B cell (primary cell): ENCODE data around the gene VAMP7. TPM values are rescaled to one million over a fixed set of nuclear protein-coding genes. Genes with fewer than 3 reads are reported as not detected.
A peak's percentile ranks its signal among the peaks of the same experiment; 100 is the strongest.

ENCODE experiments used
- ATAC-seq: fragments of 200-7000 bp; cut with Tn5 transposase; one replicate; pipeline ENCODE4 v1.10.0; 2021; ENCODE audit warnings: low read depth, mild to moderate bottlenecking, moderate number of reproducible peaks, moderate library complexity
- CTCF ChIA-PET: fragments of 350-600 bp; sonication (Branson Sonifier 250); formaldehyde crosslinking; loops from one replicate; lab custom pipeline; 2021; ENCODE audit warnings: antibody characterized with exemption, inconsistent platforms; lab: Charles Lee
- POLR2A ChIA-PET: fragments of 350-600 bp; sonication (Branson Sonifier 250); formaldehyde crosslinking; loops from one replicate; lab custom pipeline; 2021; ENCODE audit warnings: antibody characterized with exemption; lab: Charles Lee
- DNase-seq: peaks from one replicate; pipeline ENCODE4 v3.0.0; 2013
- H2AFZ ChIP-seq: 2 replicates; pipeline ENCODE4 v1.6.1; 2012; ENCODE audit warnings: mild to moderate bottlenecking, low read depth, low read length; ENCODE audit not compliant: insufficient read depth, poor library complexity, severe bottlenecking
- H3K27ac ChIP-seq, 2 donors: 1 replicate in 1 of 2; 2 replicates in 1 of 2; pipeline ENCODE4 v1.5.1; 2012 to 2013; ENCODE audit warnings: low read length in 2 of 2, mild to moderate bottlenecking in 2 of 2, moderate library complexity in 1 of 2
- H3K27me3 ChIP-seq, 4 experiments: fragments of 200-600 bp in 1 of 4; sonication (generic) in 1 of 4; replicated peaks in 1 of 4; 1 replicate in 2 of 4; 2 replicates in 2 of 4; pipeline versions ENCODE4 v1.6.1 to v1.7.0; 2013 to 2016; ENCODE audit warnings: low read length in 3 of 4, mild to moderate bottlenecking in 2 of 4, mixed read lengths in 1 of 4, moderate library complexity in 1 of 4; ENCODE audit not compliant: insufficient read depth in 4 of 4, control insufficient read depth in 3 of 4; ENCODE audit errors: control extremely low read depth in 1 of 4
- H3K36me3 ChIP-seq, 2 experiments: replicated peaks in 1 of 2; 1 replicate in 1 of 2; 2 replicates in 1 of 2; pipeline versions ENCODE4 v1.6.1 to v1.7.1; 2013; ENCODE audit warnings: low read length in 1 of 2; ENCODE audit not compliant: insufficient read depth in 2 of 2, control insufficient read depth in 1 of 2; ENCODE audit errors: control extremely low read depth in 1 of 2, extremely low read depth in 1 of 2
- H3K4me1 ChIP-seq, 2 donors: fragments of 200-600 bp in 1 of 2; sonication (generic) in 1 of 2; 1 replicate in 1 of 2; 2 replicates in 1 of 2; pipeline versions ENCODE4 v1.5.1 to v1.6.1; 2013 to 2017; ENCODE audit warnings: low read length in 2 of 2; ENCODE audit not compliant: control insufficient read depth in 2 of 2, insufficient read depth in 2 of 2
- H3K4me2 ChIP-seq: replicated peaks from 2 replicates; pipeline ENCODE3; 2012; ENCODE audit warnings: mild to moderate bottlenecking, low read depth, low read length; ENCODE audit not compliant: poor library complexity, severe bottlenecking
- H3K4me3 ChIP-seq, 5 experiments: fragments of 200-600 bp in 1 of 5; sonication (generic) in 1 of 5; 1 replicate in 3 of 5; 2 replicates in 2 of 5; pipeline versions ENCODE4 v1.5.1 to v1.7.0; 2011 to 2016; ENCODE audit warnings: low read length in 4 of 5, mild to moderate bottlenecking in 4 of 5, low read depth in 2 of 5, control low read depth in 1 of 5, moderate library complexity in 1 of 5; ENCODE audit not compliant: insufficient read depth in 1 of 5; ENCODE audit errors: control extremely low read depth in 1 of 5, extremely low read depth in 1 of 5
- H3K79me2 ChIP-seq: fragments of 200-600 bp; sonication (generic); one replicate; pipeline ENCODE4 v1.6.0; 2016; ENCODE audit warnings: low read length; ENCODE audit not compliant: control insufficient read depth, insufficient read depth
- H3K9ac ChIP-seq: fragments of 200-600 bp; sonication (generic); 2 replicates; pipeline ENCODE4 v1.6.1; 2017; ENCODE audit warnings: mild to moderate bottlenecking, low read length, moderate library complexity
- H3K9me3 ChIP-seq, 3 donors: one replicate each; pipeline versions ENCODE4 v1.6.1 to v1.7.1; 2013; ENCODE audit warnings: low read length in 2 of 3; ENCODE audit not compliant: control insufficient read depth in 2 of 3, insufficient read depth in 1 of 3; ENCODE audit errors: control extremely low read depth in 1 of 3
- H4K20me1 ChIP-seq: 2 replicates; pipeline ENCODE4 v1.6.0; 2012; ENCODE audit warnings: mild to moderate bottlenecking, low read length; ENCODE audit not compliant: insufficient read depth, control insufficient read depth, poor library complexity, severe bottlenecking
- H3K27ac Mint-ChIP-seq: one replicate; pipeline ENCODE4 v1.8.0; 2021; ENCODE audit warnings: mixed read lengths
- H3K27me3 Mint-ChIP-seq: one replicate; pipeline ENCODE4 v1.8.0; 2021; ENCODE audit warnings: mixed read lengths
- H3K4me1 Mint-ChIP-seq: one replicate; pipeline ENCODE4 v1.8.0; 2021; ENCODE audit warnings: mixed read lengths
- H3K4me3 Mint-ChIP-seq: one replicate; pipeline ENCODE4 v1.8.0; 2021; ENCODE audit warnings: mixed read lengths
- H3K9me3 Mint-ChIP-seq: one replicate; pipeline ENCODE4 v1.8.0; 2022; ENCODE audit warnings: mixed read lengths; ENCODE audit not compliant: insufficient read depth
- EZH2 ChIP-seq: IDR thresholded peaks from 2 replicates; pipeline ENCODE4 v1.6.1; 2012; ENCODE audit warnings: borderline replicate concordance, low read depth, mild to moderate bottlenecking, moderate library complexity, low read length; ENCODE audit not compliant: insufficient read depth, poor library complexity, severe bottlenecking
- WGBS: methylation state at CpG from one replicate; pipeline ENCODE4 v1.1.5; 2013; ENCODE audit warnings: missing lambda C conversion rate; ENCODE audit not compliant: insufficient coverage; 5-methylcytosine and 5-hydroxymethylcytosine counted together
- intact Hi-C: fragments of 100-400 bp; cut with micrococcal nuclease; formaldehyde crosslinking; loops from one replicate; pipeline ENCODE4 v1.10.0; 2022
- polyA plus RNA-seq: library from polyadenylated mRNA; depleted of rRNA; stranded (reverse); fragments of >200 nt; gene quantifications from 2 replicates; pipeline ENCODE4 v1.2.3, GENCODE V29; 2012
- total RNA-seq, 2 donors: library from RNA; stranded (reverse); fragments of 120-200 nt in 1 of 2; gene quantifications; 1 replicate in 1 of 2; 2 replicates in 1 of 2; pipeline versions ENCODE4 v1.2.3 to v1.2.4, GENCODE V29; 2013 to 2022
- TF ChIP-seq, protein P1 (sequence below): fragments of 200-600 bp; IDR thresholded peaks from one replicate; pipeline ENCODE4 v1.8.0; 2022; ENCODE audit warnings: antibody characterized with exemption, mild to moderate bottlenecking

VAMP7 gene
- total and polyA plus RNA-seq, 2 donors (not counting 1 experiment from before 2014, with no cell fraction given) = 8.8 to 19.7 TPM

DNA sequence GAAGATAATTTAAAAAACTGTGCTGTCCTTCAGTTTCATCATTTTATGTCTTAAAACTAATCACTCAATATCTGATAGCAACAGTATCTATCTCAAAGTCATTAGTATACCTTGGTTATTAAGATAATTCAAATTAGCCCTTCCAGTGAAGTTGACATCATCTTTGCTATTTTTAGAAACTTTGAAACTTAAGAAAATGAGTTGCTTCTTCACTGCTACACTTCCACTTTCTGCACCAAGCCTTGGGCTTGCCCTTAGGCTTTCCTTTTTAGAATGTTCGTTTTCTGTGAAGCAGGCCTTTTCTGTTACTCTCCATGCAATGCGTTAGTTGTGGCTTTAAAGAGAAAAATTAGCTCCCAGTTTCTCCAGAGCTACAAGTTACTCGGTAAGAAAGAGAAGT is 4.4 kb upstream of the VAMP7 start:
- Mint-ChIP-seq H3K27me3 (no peaks in the 10 kb centered on the region), H3K4me3 (peak overlapping the region; percentile 66), H3K9me3 (no peaks in the 10 kb centered on the region), H3K4me1 (peaks cover 16% of the 10 kb centered on the region), H3K27ac (peak overlapping the region; percentile 78)
- POLR2A ChIA-PET = no interaction called here
- peak overlapping the region; percentile 37 for H3K4me2 ChIP-seq
- H2AFZ ChIP-seq = no peak overlapping the region
- H3K79me2 ChIP-seq = peaks cover 14% of the 10 kb centered on the region
- peaks cover 0 to 5% (median 0%) of the 10 kb centered on the region in 4 experiments for H3K27me3 ChIP-seq
- TF ChIP-seq, protein P1, sequence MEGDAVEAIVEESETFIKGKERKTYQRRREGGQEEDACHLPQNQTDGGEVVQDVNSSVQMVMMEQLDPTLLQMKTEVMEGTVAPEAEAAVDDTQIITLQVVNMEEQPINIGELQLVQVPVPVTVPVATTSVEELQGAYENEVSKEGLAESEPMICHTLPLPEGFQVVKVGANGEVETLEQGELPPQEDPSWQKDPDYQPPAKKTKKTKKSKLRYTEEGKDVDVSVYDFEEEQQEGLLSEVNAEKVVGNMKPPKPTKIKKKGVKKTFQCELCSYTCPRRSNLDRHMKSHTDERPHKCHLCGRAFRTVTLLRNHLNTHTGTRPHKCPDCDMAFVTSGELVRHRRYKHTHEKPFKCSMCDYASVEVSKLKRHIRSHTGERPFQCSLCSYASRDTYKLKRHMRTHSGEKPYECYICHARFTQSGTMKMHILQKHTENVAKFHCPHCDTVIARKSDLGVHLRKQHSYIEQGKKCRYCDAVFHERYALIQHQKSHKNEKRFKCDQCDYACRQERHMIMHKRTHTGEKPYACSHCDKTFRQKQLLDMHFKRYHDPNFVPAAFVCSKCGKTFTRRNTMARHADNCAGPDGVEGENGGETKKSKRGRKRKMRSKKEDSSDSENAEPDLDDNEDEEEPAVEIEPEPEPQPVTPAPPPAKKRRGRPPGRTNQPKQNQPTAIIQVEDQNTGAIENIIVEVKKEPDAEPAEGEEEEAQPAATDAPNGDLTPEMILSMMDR = no peak
- TF ChIP-seq EZH2 = no peak
- no peaks in the 10 kb centered on the region for H3K36me3 ChIP-seq
- ATAC-seq (no peak), DNase-seq (peak; percentile 15)
- CTCF ChIA-PET = no interaction called here
- H3K9me3 ChIP-seq = peaks cover 0 to 13% (median 0%) of the 10 kb centered on the region in 3 donors
- H3K4me1 ChIP-seq = peaks cover 5 to 24% of the 10 kb centered on the region in 2 donors
- H4K20me1 ChIP-seq = no peaks in the 10 kb centered on the region
- peak overlapping the region in 1 of 2 donors; percentile 28 for H3K27ac ChIP-seq
- peak overlapping the region in 2 of 5 experiments; percentile 3 to 15 for H3K4me3 ChIP-seq
- intact Hi-C loops = no loop called here
- WGBS = no CpG with 5 or more reads among the region's 3 CpGs
- peak overlapping the region; percentile 7 for H3K9ac ChIP-seq

DNA sequence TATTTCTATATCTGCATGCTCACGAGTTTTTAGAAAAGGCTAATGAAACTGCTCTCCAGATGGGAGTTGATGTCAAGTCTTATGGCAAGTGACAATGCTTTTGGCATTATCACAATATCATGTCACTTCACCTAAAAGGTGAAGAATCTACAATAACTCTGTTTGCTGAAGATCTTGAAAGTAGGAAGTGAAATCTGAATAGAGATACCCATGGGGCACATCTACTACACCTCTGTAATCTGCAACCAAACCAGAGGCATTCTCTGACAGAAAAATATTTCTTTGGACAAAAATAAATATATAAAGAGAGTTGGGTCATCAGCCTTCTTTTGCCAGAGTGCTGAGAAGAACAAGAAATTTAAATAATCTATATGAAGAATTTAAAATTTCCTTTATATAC is 3.9 kb upstream of the VAMP7 start:
- ChIA-PET POLR2A (no interaction called here), CTCF (no interaction called here)
- no peaks in the 10 kb centered on the region for H3K27me3 Mint-ChIP-seq

More for the DNA sequence above, 3.9 kb upstream of the VAMP7 start:
- Mint-ChIP-seq H3K4me1 (peaks cover 22% of the 10 kb centered on the region), H3K27ac (peak overlapping the region; percentile 78), H3K4me3 (peak overlapping the region; percentile 66), H3K9me3 (peaks cover 2% of the 10 kb centered on the region)
- no peaks in the 10 kb centered on the region for H3K36me3 ChIP-seq
- H3K9me3 ChIP-seq = peaks cover 0 to 13% (median 0%) of the 10 kb centered on the region in 3 donors
- peak overlapping the region in 1 of 2 donors; percentile 28 for H3K27ac ChIP-seq
- DNase-seq (no peak), ATAC-seq (no peak)
- peaks cover 0 to 5% (median 0%) of the 10 kb centered on the region in 4 experiments for H3K27me3 ChIP-seq
- H2AFZ ChIP-seq = no peak overlapping the region
- peaks cover 20% of the 10 kb centered on the region for H3K79me2 ChIP-seq
- no peak for TF ChIP-seq EZH2
- TF ChIP-seq, protein P1 = no peak
- peak overlapping the region; percentile 7 for H3K9ac ChIP-seq
- WGBS = no CpG with 5 or more reads among the region's 1 CpG
- no peaks in the 10 kb centered on the region for H4K20me1 ChIP-seq
- H3K4me2 ChIP-seq = peak overlapping the region; percentile 37
- H3K4me1 ChIP-seq = peaks cover 11 to 30% of the 10 kb centered on the region in 2 donors
- intact Hi-C loops = no loop called here
- H3K4me3 ChIP-seq = peak overlapping the region in 1 of 5 experiments; percentile 15
